Activated CD8-positive, alpha-beta memory T cell treated with anti-CD3 and anti-CD28 coated beads for 36 hours (primary cell): ENCODE measurements around the gene PRKG1. TPM values are rescaled to one million over a fixed set of nuclear protein-coding genes. Genes with fewer than 3 reads are reported as not detected.

Experiments used
- CTCF ChIA-PET: fragments of 350-600 bp; sonication (Branson Sonifier 250); formaldehyde crosslinking; loops from one replicate; lab custom pipeline; 2021; ENCODE audit warnings: antibody characterized with exemption; lab: Charles Lee
- POLR2A ChIA-PET: fragments of 350-600 bp; sonication (Branson Sonifier 250); formaldehyde crosslinking; loops from one replicate; lab custom pipeline; 2021; ENCODE audit warnings: antibody characterized with exemption; lab: Charles Lee
- total RNA-seq, 2 experiments: library from RNA; stranded (reverse); gene quantifications; one replicate each; pipeline ENCODE4 v1.2.3, GENCODE V29; 2021

Gene PRKG1
- total RNA-seq, 2 experiments from 2014 or later: not detected

DNA sequence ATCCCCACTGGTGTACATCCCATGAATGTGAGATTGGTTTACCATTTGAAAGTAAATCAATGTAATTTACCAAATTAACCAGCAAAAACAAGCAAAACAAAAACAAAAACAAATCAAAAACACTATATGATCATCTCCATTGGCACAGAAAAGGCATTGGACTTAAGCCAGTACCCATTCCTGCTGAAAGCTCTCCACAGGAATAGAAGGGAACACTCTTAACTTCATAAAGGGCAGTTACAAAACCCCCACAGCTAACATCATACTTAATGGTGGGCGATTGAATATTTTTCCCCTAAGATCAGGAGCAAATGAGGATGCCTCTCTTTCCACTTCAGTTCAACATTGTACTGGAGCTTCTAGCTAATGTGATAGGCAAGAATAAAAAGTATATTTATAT is 34.1 kb downstream of the PRKG1 start:
- POLR2A ChIA-PET: no interaction called here
- CTCF ChIA-PET: no interaction called here

DNA sequence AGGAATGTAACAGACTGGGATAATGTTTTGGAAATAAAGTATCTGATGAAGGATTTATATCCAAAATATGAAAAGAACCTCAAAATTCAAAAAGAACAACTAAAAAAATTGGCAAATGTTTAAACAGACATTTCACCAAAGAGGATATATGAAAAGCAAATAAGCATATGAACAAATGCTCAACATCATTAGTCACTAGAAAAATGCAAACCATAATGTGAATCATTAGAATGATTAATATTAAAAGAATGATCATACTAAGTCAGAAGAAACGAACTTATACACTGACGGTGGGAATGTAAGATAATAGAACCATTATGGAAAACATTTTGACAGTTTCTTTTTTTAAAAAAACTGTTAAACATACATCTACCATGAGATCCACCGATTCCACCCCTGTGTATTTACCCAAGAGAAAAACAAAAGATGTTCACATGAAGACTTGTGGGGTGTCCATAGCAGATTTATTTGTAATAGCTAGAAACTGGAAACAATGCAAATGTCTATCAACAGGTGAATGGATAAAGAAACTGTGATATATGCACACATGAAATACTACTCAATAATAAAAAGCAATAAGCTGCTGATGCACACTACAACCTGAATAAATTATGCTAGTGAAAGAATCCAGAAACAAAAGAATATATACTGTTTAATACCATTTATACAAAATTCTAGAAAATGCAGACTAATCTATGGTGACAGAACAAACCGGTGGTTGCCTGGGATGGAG is 35.7 kb downstream of the PRKG1 start:
- ChIA-PET CTCF (no interaction called here), POLR2A (no interaction called here)

DNA sequence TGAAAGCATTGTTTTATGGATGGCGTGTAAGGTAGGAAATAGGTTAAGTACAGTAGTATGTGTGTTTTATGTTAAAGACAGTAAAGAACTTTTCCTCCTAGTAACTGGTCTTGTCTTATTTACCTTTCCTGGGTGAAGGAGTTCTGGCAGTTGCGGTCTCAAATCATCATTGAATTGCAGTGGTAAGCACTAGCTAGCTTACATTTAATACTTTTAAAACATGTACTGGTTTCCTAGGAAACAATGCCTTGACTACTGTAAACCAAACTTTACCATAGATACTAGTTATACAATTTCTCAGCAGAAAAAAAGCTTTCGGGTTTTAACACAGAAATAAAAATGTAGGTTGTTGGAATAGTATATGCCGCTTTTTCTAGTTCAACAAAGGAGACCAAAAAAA is 37.7 kb downstream of the PRKG1 start:
- CTCF ChIA-PET: no interaction called here

DNA sequence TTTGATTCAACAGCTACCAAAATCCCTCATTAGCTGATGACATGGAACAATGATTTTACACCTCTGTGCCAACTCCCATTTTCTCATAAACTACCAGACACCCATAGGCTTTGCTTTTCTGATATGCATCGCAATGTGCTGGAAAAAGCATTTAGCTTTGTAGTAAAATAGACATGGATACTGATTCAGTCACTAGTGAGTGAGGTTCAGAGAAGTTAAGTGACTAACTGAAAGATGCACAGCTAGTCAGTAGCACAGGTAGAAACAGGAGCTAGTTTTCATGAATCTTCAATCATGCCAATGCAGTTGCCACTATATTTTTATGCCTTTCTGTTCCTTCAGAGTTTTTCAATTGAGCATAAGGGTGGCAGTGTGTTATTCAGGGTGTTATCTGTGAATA is 38.7 kb downstream of the PRKG1 start:
- POLR2A ChIA-PET: no interaction called here
- CTCF ChIA-PET: no interaction called here

More for the DNA sequence above, 37.7 kb downstream of the PRKG1 start:
- POLR2A ChIA-PET: no interaction called here

DNA sequence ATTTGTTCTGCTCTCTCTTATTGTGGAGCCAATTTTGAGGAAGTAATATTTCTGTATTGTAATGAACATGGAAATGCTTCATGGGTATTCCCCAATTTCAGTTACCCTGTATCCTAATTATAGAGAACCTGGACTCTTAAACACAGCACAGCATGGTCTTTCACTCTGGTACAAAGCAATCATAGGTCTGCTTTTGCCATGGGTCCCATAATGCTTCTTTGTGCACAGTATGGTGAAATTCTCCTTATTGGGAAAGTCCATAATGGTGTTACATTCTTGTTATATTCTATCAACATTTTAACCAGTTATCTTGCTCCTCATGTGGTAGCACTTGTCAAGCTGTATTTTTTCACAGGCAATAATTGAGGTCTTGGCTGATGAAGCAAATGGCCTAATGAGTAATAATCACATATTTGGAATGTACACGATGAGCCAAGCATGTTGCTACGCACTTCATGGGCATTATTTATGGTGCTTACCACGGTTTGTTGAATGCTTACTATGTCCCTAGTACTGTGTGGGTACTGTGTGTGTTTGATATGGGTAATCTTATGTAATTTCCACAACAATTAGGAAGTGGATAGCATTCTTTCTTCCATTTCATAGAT is 42.9 kb downstream of the PRKG1 start:
- CTCF ChIA-PET: no interaction called here
- POLR2A ChIA-PET: no interaction called here

DNA sequence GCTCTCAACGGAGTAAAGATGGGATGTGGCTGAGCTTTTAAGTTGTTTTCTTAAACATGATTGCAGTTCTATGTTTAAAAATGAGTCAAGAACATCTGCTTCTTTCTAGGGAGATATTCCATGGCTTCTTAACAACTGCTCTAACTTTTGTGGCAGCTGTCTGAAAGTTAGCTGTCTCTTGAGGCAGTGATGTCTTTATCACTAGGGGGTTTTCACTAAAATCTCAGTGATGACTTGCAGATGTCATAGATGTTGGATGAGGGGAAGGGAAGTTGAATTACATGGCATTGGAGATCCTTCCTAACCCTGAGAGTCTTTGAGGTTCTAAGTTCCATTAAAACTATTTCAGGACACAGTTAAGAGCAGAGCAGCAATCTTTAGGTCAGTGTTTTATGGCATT is 43.5 kb downstream of the PRKG1 start:
- CTCF ChIA-PET: no interaction called here
- POLR2A ChIA-PET: no interaction called here

DNA sequence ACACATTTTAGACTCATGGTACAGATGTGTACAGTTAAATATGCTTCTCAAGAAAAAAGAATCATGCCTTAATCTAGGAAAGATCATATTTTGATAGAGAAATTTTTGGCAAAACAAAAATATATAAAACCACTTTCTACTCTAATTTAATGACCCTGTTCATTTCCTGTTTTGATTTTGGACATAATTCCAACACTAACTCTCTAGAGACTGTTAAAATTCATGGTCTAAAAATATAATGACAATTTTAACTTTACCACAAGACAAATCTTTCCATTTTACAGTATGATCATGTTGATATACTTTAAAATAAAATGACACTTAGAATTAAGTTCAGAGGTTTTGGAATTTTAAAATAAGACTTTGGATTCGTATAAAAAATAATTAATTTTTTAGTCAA is 45.2 kb downstream of the PRKG1 start:
- ChIA-PET POLR2A (no interaction called here), CTCF (no interaction called here)

DNA sequence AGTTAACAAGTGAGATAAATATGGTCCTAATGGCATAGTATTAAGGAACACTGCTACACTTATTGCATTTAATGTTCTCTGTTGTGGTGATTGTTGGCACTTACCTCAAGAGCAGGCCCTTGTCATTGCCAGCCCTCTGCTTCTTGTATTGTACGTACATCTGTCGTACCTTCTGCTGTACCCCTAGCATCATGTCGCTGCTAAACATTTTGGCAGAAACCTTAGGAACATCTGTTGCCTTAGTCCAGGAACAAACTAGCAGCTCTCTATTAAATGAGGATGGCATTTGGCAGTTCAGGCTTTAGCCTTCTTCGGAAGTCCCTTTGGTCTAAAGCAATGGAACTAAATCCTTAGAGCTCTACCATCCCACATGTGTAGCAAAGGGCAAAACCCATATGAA is 47.6 kb downstream of the PRKG1 start:
- ChIA-PET CTCF (no interaction called here), POLR2A (no interaction called here)

DNA sequence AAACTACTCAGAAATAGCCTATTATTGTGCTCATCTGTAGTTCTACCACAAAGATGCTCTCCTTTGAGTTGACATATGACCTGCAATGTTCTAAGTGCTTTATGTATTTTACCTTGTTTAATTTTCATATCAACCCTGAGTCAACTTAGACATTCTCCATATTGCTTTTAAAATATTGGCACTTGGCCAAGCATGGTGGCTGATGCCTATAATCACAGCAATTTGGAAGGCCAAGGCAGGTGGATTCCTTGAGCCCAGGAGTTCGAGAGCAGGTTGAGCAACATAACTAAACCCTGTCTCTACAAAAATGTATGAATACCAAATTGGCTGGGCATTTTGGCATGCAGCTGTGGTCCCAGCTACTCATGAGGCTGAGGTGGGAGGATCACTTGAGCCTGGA is 50.6 kb downstream of the PRKG1 start:
- ChIA-PET CTCF (no interaction called here), POLR2A (no interaction called here)

DNA sequence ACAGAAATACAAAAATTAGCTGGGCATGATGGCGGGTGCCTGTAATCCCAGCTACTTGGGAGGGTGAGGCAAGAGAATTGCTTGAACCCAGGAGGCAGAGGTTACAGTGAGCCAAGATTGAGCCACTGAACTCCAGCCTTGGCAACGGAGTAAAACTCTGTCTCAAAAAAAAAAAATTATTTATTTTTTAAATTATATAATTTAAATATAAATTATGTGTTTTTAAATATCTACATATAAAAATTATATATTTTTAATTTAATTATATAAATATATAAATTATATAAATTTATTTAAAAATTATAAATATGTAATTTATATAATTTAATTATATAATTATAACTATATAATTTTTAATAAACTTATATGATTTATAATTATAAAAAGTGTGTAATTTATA is 51.2 kb downstream of the PRKG1 start:
- ChIA-PET CTCF (no interaction called here), POLR2A (no interaction called here)

DNA sequence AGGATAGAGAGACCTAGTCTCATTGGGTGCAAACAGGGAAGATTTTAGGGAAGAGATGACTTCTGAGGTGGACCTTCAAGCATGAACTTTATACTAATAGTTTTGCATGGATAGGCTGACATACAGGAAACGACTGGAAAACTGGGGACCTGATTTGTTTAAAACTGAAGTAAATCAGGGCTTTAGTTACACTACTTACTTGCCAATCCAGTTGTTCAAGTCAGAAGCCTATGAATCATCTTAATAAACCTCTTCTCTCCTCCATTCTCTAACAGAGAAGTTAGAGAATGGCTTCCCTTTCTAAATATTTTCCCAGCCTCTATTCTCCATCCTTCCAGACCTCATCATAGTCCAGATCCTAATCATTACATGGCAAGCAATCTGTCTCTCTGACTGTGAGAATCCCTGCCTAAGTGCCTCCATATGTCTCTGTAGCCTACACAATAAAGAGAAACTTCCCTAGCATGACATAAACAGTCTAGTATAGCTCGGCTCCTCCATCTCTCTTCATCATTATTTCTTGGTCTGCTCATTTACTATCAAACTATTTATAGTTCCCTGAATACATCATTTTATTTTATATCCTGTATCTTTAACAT is 55.8 kb downstream of the PRKG1 start:
- POLR2A ChIA-PET: no interaction called here

DNA sequence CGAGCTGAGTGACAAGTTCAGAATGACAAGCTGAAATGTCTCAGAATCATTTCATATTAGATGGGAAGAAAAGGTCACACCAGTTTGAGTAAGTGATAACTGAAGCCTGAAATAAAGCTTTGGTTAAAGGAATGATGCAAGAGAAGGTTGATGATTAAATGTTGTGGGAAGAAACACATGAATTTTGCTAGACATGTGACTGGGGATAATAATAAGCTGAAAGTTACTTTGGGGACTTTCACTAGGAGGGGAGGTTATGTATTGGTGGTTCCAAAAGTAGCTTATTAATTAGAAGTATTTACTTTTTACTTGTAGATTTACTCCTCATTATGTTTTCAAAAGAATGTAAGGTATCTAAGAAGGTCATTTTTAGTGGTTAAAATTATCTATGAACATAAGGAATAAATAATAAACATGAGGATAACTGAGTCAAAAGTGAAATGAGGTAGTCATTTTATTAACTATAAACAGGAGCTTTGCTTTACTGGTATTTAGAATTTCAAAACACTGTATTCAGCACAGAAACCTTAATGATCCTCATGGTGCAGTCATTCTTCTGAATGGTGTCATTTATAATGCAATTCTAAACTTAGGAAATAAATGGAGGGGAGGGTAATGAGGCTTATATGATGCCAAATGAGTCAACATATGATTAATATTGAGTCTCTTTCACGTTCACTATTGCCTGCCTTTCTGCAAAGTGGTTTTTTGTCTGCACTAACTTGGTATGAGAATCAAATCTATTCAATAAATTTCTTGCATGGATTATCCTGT is 63.7 kb downstream of the PRKG1 start:
- ChIA-PET POLR2A (no interaction called here), CTCF (no interaction called here)

More for the DNA sequence above, 55.8 kb downstream of the PRKG1 start:
- CTCF ChIA-PET: no interaction called here

DNA sequence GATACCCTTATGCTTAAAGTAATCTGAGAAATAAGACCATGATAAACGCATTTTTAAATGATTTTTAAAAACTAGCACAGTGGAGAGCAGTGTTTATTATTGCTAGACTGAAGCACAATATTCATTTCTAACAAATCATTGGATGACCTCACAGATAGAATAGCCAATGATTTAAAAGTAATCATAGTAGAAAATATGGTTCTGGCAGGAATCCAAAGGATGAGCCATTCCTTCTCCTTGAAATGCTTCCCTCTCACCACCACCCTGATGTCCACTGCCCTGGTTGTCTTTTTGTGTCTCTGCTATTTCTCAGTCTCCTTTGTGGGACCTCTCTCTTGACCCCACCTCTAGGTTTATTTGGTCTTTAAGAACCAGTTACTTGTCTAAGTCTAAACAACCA is 64.9 kb downstream of the PRKG1 start:
- ChIA-PET CTCF (no interaction called here), POLR2A (no interaction called here)

DNA sequence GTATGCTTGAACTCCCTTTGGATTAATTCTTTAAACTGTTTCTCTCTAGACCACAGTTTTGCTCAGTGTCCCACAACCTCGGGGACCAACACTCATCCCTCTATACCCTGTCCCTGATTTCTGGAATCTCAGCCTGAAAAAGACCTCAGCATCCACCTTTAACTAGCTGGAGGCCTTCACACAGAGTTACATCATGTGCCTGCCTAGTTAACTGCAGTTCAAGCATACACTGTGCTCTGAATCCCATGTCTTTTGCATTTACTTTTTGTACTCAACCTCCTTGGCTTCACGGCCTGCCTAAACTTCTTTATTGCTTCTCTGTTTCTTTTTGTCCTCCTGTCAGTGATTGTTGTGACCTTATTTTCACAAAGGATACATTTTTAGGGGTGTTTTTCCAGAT is 66.7 kb downstream of the PRKG1 start:
- ChIA-PET CTCF (no interaction called here), POLR2A (no interaction called here)

DNA sequence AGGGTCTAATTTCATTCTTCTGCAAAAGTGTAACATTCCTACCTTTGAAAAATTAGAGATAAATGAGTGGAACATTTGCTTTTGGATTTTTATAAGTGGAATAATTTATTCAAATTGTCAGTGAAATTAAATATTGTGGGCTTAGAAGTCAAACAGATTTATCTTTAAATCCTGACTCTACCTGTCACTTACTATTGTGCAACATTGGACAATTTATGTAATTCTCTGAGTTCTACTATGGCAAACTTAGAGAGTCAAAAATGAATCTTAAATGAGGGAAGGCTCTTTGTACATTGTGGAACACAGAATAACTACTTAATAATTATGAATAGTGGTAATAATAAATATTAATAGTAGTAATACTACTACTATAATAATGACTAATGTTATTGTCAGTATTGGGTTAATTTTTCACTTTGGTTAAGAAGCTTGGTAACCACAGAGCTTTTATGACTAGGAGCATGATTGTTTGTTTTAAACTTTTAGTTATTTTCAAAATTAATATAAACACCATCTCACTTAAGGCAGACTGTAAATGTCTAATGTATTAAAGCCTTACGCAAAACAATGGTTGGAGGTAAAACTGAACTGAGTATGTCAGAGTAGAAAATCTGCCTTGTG is 70.0 kb downstream of the PRKG1 start:
- POLR2A ChIA-PET: no interaction called here
- CTCF ChIA-PET: interaction anchor here (0.5 kb wide), 1 partner anchor 752 kb away, joined by 5 read pairs; no protein-coding TSS in a partner anchor

DNA sequence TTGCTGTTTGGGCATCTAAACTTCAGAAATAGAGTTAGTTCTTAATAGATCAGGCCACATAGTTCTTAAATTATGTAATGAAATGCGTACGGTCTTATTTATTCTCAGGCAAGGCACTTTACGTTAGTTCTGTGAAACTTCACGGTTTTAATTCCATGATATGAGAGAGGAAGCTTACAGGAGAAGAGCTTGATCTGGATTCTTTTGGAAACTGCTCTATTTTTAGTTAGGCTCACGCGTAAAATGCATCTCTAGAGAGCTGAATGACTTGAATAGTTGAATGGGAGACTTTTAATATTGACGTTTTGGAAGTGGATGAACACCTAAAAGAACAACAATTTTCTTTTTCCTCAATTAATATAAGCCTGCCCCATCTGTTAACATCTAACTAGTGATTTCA is 71.1 kb downstream of the PRKG1 start:
- CTCF ChIA-PET: no interaction called here

DNA sequence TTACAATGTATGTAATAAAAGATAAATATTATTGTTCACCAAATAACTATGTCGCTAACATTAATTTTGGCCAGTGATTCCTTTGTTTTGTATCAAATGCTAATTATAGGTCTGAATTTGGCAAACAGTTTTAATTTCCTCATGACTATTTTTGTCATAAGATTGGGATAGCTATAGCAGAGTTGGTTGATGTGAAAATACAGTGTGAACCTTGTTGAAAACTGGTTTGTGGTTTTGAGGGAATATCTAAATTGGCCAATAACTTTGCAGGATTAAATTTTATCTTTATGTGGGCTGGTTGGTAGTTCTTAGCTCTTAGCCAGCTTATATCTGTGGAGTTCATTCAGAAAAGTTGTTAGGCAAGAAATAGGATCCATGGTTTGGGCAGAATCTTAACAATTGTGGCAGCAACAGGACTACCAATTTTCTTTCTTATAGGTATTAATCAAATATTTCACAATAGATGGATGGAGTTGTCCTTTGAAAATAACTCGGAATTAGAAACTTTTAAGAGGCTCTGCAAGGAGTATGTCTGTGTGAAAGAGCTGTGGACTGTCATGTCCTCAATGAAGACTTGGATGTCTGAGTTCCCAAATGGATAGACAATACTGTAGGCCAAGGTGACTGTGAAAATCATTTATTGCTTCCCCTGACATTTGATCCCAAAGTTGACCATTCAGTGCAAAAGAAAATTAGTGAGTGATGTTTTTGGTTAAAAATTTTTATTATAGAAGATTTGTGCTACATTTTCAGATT is 73.5 kb downstream of the PRKG1 start:
- POLR2A ChIA-PET: no interaction called here
- CTCF ChIA-PET: no interaction called here

More for the DNA sequence above, 71.1 kb downstream of the PRKG1 start:
- POLR2A ChIA-PET: no interaction called here

DNA sequence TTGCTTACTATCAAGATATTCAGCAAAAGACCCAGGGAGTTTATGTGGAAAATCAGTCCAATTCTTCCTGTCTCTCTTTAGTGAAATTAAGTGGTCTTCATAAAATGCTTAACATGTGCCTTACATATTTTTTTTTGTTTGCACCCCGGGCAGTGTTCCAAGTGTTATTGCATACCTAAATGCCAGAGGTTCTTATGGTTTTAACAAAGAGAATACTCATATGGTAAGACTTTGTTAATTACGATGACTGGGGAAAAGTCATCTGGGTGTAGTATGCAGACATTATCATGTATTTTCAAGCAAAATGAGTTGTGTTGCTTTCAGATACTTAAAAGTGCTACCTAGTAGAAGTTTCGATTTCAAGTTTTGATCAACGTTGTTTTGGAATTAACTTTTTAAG is 82.6 kb downstream of the PRKG1 start:
- CTCF ChIA-PET: no interaction called here
- POLR2A ChIA-PET: no interaction called here

DNA sequence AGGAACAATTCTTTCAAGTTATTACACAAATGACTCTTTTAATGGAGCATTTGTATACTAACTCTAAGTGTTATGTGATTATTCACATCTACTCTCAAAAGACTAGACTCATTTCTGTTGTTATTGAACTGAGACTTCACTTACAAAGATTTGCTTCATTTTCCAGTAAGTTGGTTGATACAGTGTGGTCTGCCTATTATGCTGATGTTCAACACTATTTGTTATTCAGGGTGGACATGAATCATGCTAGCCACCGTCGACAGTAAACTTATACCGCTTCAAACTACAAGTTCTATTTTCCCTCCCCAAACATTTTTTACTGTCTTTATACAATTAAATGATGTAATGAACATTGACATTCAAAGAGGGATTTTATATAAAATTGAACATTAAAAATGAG is 84.5 kb downstream of the PRKG1 start:
- POLR2A ChIA-PET: no interaction called here
- CTCF ChIA-PET: no interaction called here
